Suprapubic skin (tissue), 4 donors: ENCODE data around the gene SACS. TPM values are rescaled to one million over a fixed set of nuclear protein-coding genes. Genes with fewer than 3 reads are reported as not detected.
"Not testable (repeated sequence)": the region's sequence is repeated elsewhere in the genome, so short reads cannot be mapped to it uniquely, and the experiment has no call there.

Experiments
- DNase-seq, 2 donors: peaks; one replicate each; pipeline ENCODE4 v3.0.0-alpha.2; 2019; ENCODE audit warnings: low spot score in 2 of 2
- H3K27ac ChIP-seq: fragments of 200-600 bp; sonication (generic); one replicate; pipeline ENCODE4 v1.5.1; 2019
- H3K27me3 ChIP-seq: fragments of 200-600 bp; sonication (generic); one replicate; pipeline ENCODE4 v1.5.1; 2019
- H3K36me3 ChIP-seq: fragments of 200-600 bp; sonication (generic); one replicate; pipeline ENCODE4 v1.5.1; 2019
- H3K4me1 ChIP-seq: fragments of 200-600 bp; sonication (generic); one replicate; pipeline ENCODE4 v1.5.1; 2019
- H3K4me3 ChIP-seq: fragments of 200-600 bp; sonication (generic); one replicate; pipeline ENCODE4 v1.5.1; 2019; ENCODE audit warnings: mild to moderate bottlenecking
- H3K9me3 ChIP-seq: fragments of 200-600 bp; sonication (generic); one replicate; pipeline ENCODE4 v1.5.1; 2019
- EP300 ChIP-seq: sonication (generic); formaldehyde crosslinking; IDR thresholded peaks from one replicate; pipeline ENCODE4 v1.6.1; 2017; ENCODE audit warnings: antibody characterized with exemption
- POLR2A ChIP-seq, 2 donors: fragments of 450-650 bp; IDR thresholded peaks; one replicate each; pipeline ENCODE4 v1.6.1; 2017; ENCODE audit warnings: antibody characterized with exemption in 2 of 2, mild to moderate bottlenecking in 2 of 2, moderate library complexity in 2 of 2
- POLR2AphosphoS5 ChIP-seq, 3 donors: sonication (generic); formaldehyde crosslinking; IDR thresholded peaks; one replicate each; pipeline ENCODE4 v1.6.1; 2017; ENCODE audit warnings: antibody characterized with exemption in 3 of 3
- WGBS: methylation state at CpG from one replicate; pipeline ENCODE4 v1.1.5; 2018; 5-methylcytosine and 5-hydroxymethylcytosine counted together
- total RNA-seq, 4 donors: library from RNA; depleted of rRNA; stranded (reverse); fragments of >200 nt; gene quantifications; one replicate each; pipeline ENCODE4 v1.1.0, GENCODE V29; 2016
- TF ChIP-seq, protein P1 (sequence below), 2 donors: fragments of 200-600 bp in 1 of 2; fragments of 450-650 bp in 1 of 2; sonication (generic) in 1 of 2; IDR thresholded peaks; one replicate each; pipeline ENCODE4 v1.5.1; 2016 to 2019; ENCODE audit warnings: antibody characterized with exemption in 2 of 2, mild to moderate bottlenecking in 1 of 2, moderate library complexity in 1 of 2

SACS gene
- total RNA-seq, 4 donors from 2014 or later: 6.4 to 17.9 (median 13.3) TPM

DNA sequence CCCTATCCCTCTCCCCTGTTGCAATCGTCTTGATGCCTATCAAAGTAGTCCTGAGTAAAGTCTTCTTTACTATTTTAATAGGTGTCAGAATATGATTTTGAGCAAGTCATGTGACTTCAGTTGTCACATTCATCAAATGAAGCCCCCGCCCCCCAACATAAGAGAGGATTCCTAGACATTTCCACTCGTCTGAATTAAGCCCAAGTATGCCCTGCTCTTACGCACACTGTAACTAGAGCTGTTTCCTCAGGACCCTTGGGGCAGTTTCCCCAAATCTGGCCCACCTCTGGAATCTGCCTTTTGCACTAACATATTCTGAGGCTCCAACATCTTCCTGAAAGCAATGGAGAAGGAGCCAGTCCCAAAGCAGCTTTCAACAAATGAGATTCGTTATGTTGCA is 25.5 kb downstream of the SACS start:
- Histone ChIP-seq H3K27me3 (no peaks in the 10 kb centered on the region), H3K36me3 (no peaks in the 10 kb centered on the region), H3K4me3 (no peak overlapping the region), H3K4me1 (no peaks in the 10 kb centered on the region), H3K9me3 (no peaks in the 10 kb centered on the region), H3K27ac (no peak overlapping the region)
- 92% methylated on average over 5 of the region's 5 CpGs for WGBS
- TF ChIP-seq EP300 (no peak), POLR2AphosphoS5 (IDR thresholded peaks at IDR 0.05) (no peak), POLR2A (IDR thresholded peaks at IDR 0.05) (no peak)
- TF ChIP-seq, protein P1, sequence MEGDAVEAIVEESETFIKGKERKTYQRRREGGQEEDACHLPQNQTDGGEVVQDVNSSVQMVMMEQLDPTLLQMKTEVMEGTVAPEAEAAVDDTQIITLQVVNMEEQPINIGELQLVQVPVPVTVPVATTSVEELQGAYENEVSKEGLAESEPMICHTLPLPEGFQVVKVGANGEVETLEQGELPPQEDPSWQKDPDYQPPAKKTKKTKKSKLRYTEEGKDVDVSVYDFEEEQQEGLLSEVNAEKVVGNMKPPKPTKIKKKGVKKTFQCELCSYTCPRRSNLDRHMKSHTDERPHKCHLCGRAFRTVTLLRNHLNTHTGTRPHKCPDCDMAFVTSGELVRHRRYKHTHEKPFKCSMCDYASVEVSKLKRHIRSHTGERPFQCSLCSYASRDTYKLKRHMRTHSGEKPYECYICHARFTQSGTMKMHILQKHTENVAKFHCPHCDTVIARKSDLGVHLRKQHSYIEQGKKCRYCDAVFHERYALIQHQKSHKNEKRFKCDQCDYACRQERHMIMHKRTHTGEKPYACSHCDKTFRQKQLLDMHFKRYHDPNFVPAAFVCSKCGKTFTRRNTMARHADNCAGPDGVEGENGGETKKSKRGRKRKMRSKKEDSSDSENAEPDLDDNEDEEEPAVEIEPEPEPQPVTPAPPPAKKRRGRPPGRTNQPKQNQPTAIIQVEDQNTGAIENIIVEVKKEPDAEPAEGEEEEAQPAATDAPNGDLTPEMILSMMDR (IDR thresholded peaks at IDR 0.05): no peak
- no peak for DNase-seq

DNA sequence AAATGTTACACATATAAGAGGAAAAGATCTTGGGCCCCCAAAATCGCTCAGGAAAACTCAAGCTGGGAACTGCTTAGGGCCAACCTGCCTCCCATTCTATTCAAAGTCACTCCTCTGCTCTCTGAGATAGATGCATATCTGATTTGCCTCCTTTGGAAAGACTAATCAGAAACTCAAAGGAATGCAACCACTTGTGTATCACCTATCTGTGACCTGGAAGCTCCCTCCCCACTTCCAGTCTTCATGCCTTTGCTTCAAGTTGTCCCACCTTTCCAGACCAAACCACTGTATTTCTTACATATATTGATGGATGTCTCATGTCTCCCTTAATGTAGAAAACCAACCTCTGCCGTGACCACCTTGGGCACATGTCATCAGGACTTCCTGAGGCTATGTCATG is 32.3 kb downstream of the SACS start:
- not testable (repeated sequence) for H3K36me3 ChIP-seq, H3K27me3 ChIP-seq, H3K4me1 ChIP-seq, H3K4me3 ChIP-seq, DNase-seq, H3K27ac ChIP-seq, H3K9me3 ChIP-seq
- 94% methylated on average over 2 of the region's 2 CpGs for WGBS

DNA sequence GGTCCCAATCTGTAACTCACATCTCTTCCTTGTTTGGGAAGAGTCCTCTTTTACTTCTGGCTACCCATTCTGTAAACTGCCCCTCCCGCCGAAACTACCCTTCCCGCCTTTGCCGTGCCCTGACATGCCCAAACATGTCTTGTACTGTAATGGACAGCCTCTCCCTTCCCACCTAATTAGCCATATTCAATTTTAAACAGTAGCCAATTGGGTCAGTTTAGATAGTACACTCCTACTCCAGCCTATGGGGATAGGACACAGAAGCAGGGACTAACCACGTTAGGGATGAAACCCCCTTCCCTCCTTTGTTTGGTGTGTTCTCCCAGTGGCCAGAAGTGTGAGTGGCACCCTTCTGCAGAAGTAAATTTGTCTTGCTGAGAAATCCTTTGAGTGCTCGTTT is 34.2 kb downstream of the SACS start:
- Histone ChIP-seq H3K27ac (no peak overlapping the region), H3K4me3 (no peak overlapping the region), H3K36me3 (no peaks in the 10 kb centered on the region), H3K27me3 (no peaks in the 10 kb centered on the region), H3K4me1 (no peaks in the 10 kb centered on the region), H3K9me3 (no peaks in the 10 kb centered on the region)
- no peak for DNase-seq
- no peak for TF ChIP-seq POLR2A (IDR thresholded peaks at IDR 0.05)
- no peak for TF ChIP-seq EP300
- TF ChIP-seq, protein P1 (IDR thresholded peaks at IDR 0.05): no peak
- TF ChIP-seq POLR2AphosphoS5 (IDR thresholded peaks at IDR 0.05): no peak
- 67% methylated on average over 6 of the region's 6 CpGs for WGBS

DNA sequence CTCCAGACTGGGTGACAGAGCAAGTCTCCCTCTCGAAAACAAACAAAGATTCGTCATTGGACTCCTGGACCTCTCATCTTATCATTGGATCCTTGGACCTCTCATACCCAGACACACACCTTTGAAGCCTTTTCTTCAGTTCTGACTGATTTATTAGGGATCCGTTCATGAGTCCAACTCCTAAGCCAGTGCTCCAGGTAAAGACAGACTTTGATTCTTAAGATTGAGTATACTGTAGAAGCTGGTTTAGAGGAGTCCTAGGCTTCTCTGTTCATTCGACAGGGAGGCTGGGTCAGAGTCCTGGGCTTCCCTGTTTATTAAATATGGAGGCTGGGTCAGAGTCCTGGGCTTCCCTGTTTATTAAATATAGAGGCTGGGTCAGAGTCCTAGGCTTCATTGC is 38.7 kb downstream of the SACS start:
- Histone ChIP-seq H3K4me3 (no peak overlapping the region), H3K9me3 (no peaks in the 10 kb centered on the region), H3K27me3 (no peaks in the 10 kb centered on the region), H3K27ac (no peak overlapping the region), H3K36me3 (no peaks in the 10 kb centered on the region), H3K4me1 (no peaks in the 10 kb centered on the region)
- DNase-seq: no peak
- WGBS: 88% methylated on average over 4 of the region's 4 CpGs
- TF ChIP-seq EP300: no peak
- no peak for TF ChIP-seq POLR2A (IDR thresholded peaks at IDR 0.05)
- TF ChIP-seq, protein P1 (IDR thresholded peaks at IDR 0.05): no peak
- no peak for TF ChIP-seq POLR2AphosphoS5 (IDR thresholded peaks at IDR 0.05)

DNA sequence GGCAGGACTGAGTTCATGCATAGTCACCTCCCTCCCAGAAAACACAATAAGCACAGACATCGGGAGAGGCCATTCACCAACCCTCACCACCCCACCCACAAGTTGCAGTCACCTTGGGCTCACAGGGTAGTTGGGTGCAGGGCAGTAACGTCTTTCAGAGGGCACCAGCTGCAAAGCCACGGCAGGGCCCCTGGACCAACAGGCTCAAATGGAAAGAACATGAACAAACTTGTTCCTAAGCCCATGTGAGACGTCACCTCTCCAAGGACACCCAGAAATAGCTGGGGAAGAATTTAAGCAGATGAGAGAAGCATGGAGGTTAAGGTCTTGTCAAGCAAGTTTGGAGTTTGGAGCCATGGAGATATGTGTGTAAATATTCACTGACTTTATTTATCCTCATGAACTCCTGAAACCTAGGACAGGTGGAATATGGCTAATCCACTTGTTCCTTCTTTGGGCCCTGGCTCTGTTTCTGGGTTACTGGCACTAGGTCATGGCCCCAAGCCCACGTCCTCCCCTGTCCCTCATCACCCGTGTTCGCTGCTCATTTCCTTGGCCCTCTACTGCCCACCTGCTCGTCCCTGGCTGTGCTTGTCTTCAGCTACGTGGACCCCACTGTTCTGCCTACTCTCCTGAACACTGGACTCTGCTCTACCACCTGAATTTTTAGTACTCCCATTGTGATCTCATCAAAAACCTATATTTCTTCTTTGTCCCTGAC is 40.4 kb downstream of the SACS start:
- TF ChIP-seq, protein P1 (IDR thresholded peaks at IDR 0.05): no peak
- no peak for TF ChIP-seq POLR2AphosphoS5 (IDR thresholded peaks at IDR 0.05)
- TF ChIP-seq EP300: no peak
- no peak for TF ChIP-seq POLR2A (IDR thresholded peaks at IDR 0.05)
- Histone ChIP-seq H3K27ac (no peak overlapping the region), H3K4me1 (no peaks in the 10 kb centered on the region), H3K9me3 (no peaks in the 10 kb centered on the region), H3K27me3 (no peaks in the 10 kb centered on the region), H3K36me3 (no peaks in the 10 kb centered on the region), H3K4me3 (no peak overlapping the region)
- DNase-seq: no peak
- WGBS: 92% methylated on average over 8 of the region's 9 CpGs

DNA sequence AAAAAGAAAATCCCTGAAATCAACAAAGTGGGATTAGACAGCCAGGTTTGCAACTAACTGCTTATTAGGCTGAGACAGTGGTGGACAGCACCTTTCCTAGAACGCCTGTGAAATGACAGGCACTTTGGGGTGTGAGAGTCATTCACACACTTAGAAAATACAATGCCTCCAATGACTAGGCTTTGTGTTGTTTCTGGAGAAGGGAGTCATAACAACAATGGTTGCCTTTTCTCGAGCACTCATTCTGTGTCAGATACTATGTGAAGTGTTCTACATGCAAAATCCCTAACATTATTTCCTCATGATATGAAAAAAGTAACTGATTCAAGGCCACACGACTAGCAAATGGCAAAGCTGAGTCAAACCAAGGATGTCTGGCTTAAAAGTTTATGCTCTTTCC is 41.2 kb downstream of the SACS start:
- TF ChIP-seq, protein P1 (IDR thresholded peaks at IDR 0.05): no peak
- TF ChIP-seq EP300 (no peak), POLR2A (IDR thresholded peaks at IDR 0.05) (no peak), POLR2AphosphoS5 (IDR thresholded peaks at IDR 0.05) (no peak)
- Histone ChIP-seq H3K27ac (no peak overlapping the region), H3K27me3 (no peaks in the 10 kb centered on the region), H3K4me1 (no peaks in the 10 kb centered on the region), H3K36me3 (no peaks in the 10 kb centered on the region), H3K9me3 (no peaks in the 10 kb centered on the region), H3K4me3 (no peak overlapping the region)
- 77% methylated on average over 3 of the region's 3 CpGs for WGBS
- DNase-seq: no peak
